HCT116 (cell line): ENCODE results near the gene MSI2. TPM values are rescaled to one million over a fixed set of nuclear protein-coding genes. Genes with fewer than 3 reads are reported as not detected.

Source experiments
- ATAC-seq: fragments of 200-7000 bp; cut with Tn5 transposase; 2 replicates; pipeline ENCODE4 v1.9.1; 2020; ENCODE audit warnings: mild to moderate bottlenecking, moderate library complexity
- BruUV-seq: library from RNA; stranded (reverse); fragments of 400-500 nt; replicated peaks from 2 replicates; lab custom pipeline; 2021; lab: Mats Ljungman, UMichigan
- CTCF ChIA-PET: fragments of 300-600 bp; sonication (Branson Sonifier 250); formaldehyde crosslinking; loops from one replicate; lab custom pipeline; 2021; ENCODE audit warnings: antibody characterized with exemption; lab: Charles Lee
- POLR2A ChIA-PET: fragments of 300-600, 350-600 bp; sonication (Branson Sonifier 250); formaldehyde crosslinking; loops from one replicate; lab custom pipeline; 2021; ENCODE audit warnings: antibody characterized with exemption; lab: Charles Lee
- RAD21 ChIA-PET, 2 experiments: fragments of 300-600 bp; sonication (Branson Sonifier 250); formaldehyde crosslinking; loops; one replicate each; lab custom pipeline; 2023; ENCODE audit warnings: low total read pairs in 2 of 2; ENCODE audit not compliant: uncharacterized antibody in 2 of 2, unreplicated experiment in 2 of 2, low non-redundant PET in 1 of 2; lab: Charles Lee
- DNase-seq: peaks from one replicate; pipeline ENCODE4 v3.0.0-alpha.2; 2010; ENCODE audit warnings: low read depth, low spot score
- H2AFZ ChIP-seq: fragments of 200-600 bp; shearing (Covaris generic), sonication (generic); 2 replicates; pipeline ENCODE4 v1.6.1; 2017; ENCODE audit warnings: low read depth, mixed run types, mixed read lengths, antibody characterized with exemption, low read length; ENCODE audit not compliant: poor library complexity, severe bottlenecking
- H3K27ac ChIP-seq: 2 replicates; pipeline ENCODE4 v1.5.1; 2012; ENCODE audit warnings: low read depth, low read length
- H3K27me3 ChIP-seq: fragments of 200-600 bp; sonication (generic); 2 replicates; pipeline ENCODE4 v1.6.1; 2016; ENCODE audit warnings: mixed run types, low read length, mixed read lengths; ENCODE audit not compliant: insufficient read depth
- H3K36me3 ChIP-seq, 2 experiments: fragments of 200-500 bp in 1 of 2; fragments of 200-600 bp in 1 of 2; sonication (Bioruptor generic) in 1 of 2; sonication (generic) in 1 of 2; 2 replicates each; pipeline versions ENCODE4 v1.5.1 to v1.6.1; 2014 to 2016; ENCODE audit warnings: low read length in 2 of 2, inconsistent platforms in 1 of 2, mixed read lengths in 1 of 2, mixed run types in 1 of 2; ENCODE audit not compliant: insufficient read depth in 2 of 2, control insufficient read depth in 1 of 2
- H3K4me1 ChIP-seq, 2 experiments: fragments of 200-600 bp in 1 of 2; sonication (generic) in 1 of 2; 2 replicates each; pipeline versions ENCODE4 v1.5.1 to v1.6.1; 2012 to 2017; ENCODE audit warnings: low read length in 2 of 2, inconsistent platforms in 1 of 2, mild to moderate bottlenecking in 1 of 2, mixed read lengths in 1 of 2, mixed run types in 1 of 2, moderate library complexity in 1 of 2; ENCODE audit not compliant: insufficient read depth in 2 of 2, control insufficient read depth in 1 of 2
- H3K4me2 ChIP-seq: fragments of 200-600 bp; sonication (generic); 2 replicates; pipeline ENCODE4 v1.6.1; 2017; ENCODE audit warnings: mixed run types, low read length, mixed read lengths
- H3K4me3 ChIP-seq, 2 experiments: fragments of 200-600 bp in 1 of 2; sonication (generic) in 1 of 2; replicated peaks in 1 of 2; 2 replicates each; pipeline ENCODE4 v1.5.1; 2011 to 2016; ENCODE audit warnings: low read length in 2 of 2, control low read depth in 1 of 2, low read depth in 1 of 2, mild to moderate bottlenecking in 1 of 2, mixed read lengths in 1 of 2, mixed run types in 1 of 2
- H3K79me2 ChIP-seq: fragments of 200-600 bp; sonication (generic); 2 replicates; pipeline ENCODE4 v1.6.1; 2017; ENCODE audit warnings: mild to moderate bottlenecking, mixed run types, low read length, moderate library complexity, mixed read lengths; ENCODE audit not compliant: insufficient read depth
- H3K9ac ChIP-seq: fragments of 200-600 bp; sonication (generic); 2 replicates; pipeline ENCODE4 v1.6.1; 2016; ENCODE audit warnings: low read length, mixed read lengths
- H3K9me2 ChIP-seq: fragments of 200-600 bp; sonication (generic), shearing (Covaris generic); 2 replicates; pipeline ENCODE4 v1.6.1; 2017; ENCODE audit warnings: mixed run types, mild to moderate bottlenecking, moderate library complexity; ENCODE audit not compliant: insufficient read depth
- H3K9me3 ChIP-seq, 2 experiments: fragments of 200-500 bp in 1 of 2; fragments of 200-600 bp in 1 of 2; sonication (Bioruptor generic) in 1 of 2; sonication (generic) in 1 of 2; 2 replicates each; pipeline ENCODE4 v1.6.1; 2014 to 2017; ENCODE audit warnings: low read length in 2 of 2, mixed read lengths in 2 of 2, inconsistent platforms in 1 of 2, low read depth in 1 of 2, mild to moderate bottlenecking in 1 of 2, mixed run types in 1 of 2, moderate library complexity in 1 of 2; ENCODE audit not compliant: control insufficient read depth in 1 of 2, insufficient read depth in 1 of 2
- H4K20me1 ChIP-seq: fragments of 200-600 bp; sonication (generic), shearing (Covaris generic); 2 replicates; pipeline ENCODE4 v1.6.1; 2017; ENCODE audit warnings: mixed run types, mild to moderate bottlenecking, moderate library complexity; ENCODE audit not compliant: insufficient read depth
- CEBPB ChIP-seq: IDR thresholded peaks from 2 replicates; pipeline ENCODE4 v1.6.1; 2012; ENCODE audit warnings: low read depth
- EGR1 ChIP-seq: IDR thresholded peaks from 2 replicates; pipeline ENCODE4 v1.6.1; 2012; ENCODE audit warnings: low read depth
- ELF1 ChIP-seq: IDR thresholded peaks from 2 replicates; pipeline ENCODE4 v1.6.1; 2012; ENCODE audit warnings: low read depth, borderline replicate concordance
- EZH2 ChIP-seq: fragments of 200-600 bp; sonication (generic); IDR thresholded peaks from 2 replicates; pipeline ENCODE4 v1.6.1; 2017; ENCODE audit warnings: antibody characterized with exemption, mixed run types
- EZH2phosphoT487 ChIP-seq: fragments of 200-600 bp; IDR thresholded peaks from 2 replicates; pipeline ENCODE4 v1.6.1; 2018; ENCODE audit warnings: antibody characterized with exemption, borderline replicate concordance
- FOSL1 ChIP-seq: IDR thresholded peaks from 2 replicates; pipeline ENCODE4 v1.6.1; 2012; ENCODE audit warnings: low read depth
- POLR2A ChIP-seq: IDR thresholded peaks from 2 replicates; pipeline ENCODE4 v1.7.0; 2011; ENCODE audit warnings: borderline replicate concordance; ENCODE audit not compliant: insufficient read depth, insufficient read length; ENCODE audit errors: extremely low read depth
- RAD21 ChIP-seq: IDR thresholded peaks from 2 replicates; pipeline ENCODE4 v1.6.1; 2012; ENCODE audit warnings: low read depth, mild to moderate bottlenecking
- SP1 ChIP-seq: IDR thresholded peaks from 2 replicates; pipeline ENCODE4 v1.6.1; 2012; ENCODE audit warnings: low read depth
- SRF ChIP-seq: IDR thresholded peaks from 2 replicates; pipeline ENCODE4 v1.6.1; 2012; ENCODE audit warnings: low read depth
- TCF7L2 ChIP-seq: IDR thresholded peaks from 2 replicates; pipeline ENCODE4 v1.7.0; 2011; ENCODE audit warnings: borderline replicate concordance, inconsistent platforms; ENCODE audit not compliant: insufficient read depth, insufficient read length; ENCODE audit errors: extremely low read depth
- ZNF274 ChIP-seq: fragments of 200-500 bp; sonication (Bioruptor generic); IDR thresholded peaks from 2 replicates; pipeline ENCODE4 v1.6.1; 2014; ENCODE audit warnings: mild to moderate bottlenecking, low read depth, low read length, inconsistent platforms
- intact Hi-C: fragments of 100-400 bp; cut with micrococcal nuclease; formaldehyde crosslinking; loops from 2 replicates; pipeline ENCODE4 v1.10.0; 2022
- total RNA-seq: library from RNA; stranded (reverse); gene quantifications from one replicate; pipeline ENCODE4 v1.2.1, GENCODE V29; 2021; ENCODE audit not compliant: unreplicated experiment
- TF ChIP-seq, protein P1 (sequence below): IDR thresholded peaks from 2 replicates; pipeline ENCODE4 v1.6.1; 2012; ENCODE audit warnings: low read depth

MSI2 gene
- total RNA-seq, 1 experiment from 2014 or later, result 137 TPM

DNA sequence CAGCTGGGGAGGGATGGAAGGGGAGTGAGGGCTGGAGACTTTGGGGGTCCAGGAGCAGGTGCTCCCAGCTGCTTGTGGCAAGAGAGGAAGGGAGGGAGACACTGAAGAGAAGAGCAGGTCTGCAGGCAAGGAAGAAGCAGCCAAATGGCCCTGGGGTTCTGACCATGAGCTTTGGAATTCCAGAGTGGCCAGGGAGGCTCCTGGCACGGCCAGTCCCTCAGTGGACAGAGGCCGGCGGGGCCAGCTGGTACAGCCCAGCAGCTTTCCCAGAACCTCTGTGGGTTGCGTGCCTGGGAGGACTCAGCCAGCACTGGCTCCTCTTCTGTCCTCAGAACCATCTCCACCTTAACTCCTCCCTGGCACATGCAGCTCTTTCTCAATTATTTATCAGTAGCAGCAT lies 233.0 kb downstream of the MSI2 start:
- H3K27me3 ChIP-seq, result no peaks in the 10 kb centered on the region
- BruUV-seq, result no TSS peak
- no peaks in the 10 kb centered on the region for H3K79me2 ChIP-seq
- H2AFZ ChIP-seq, result no peak overlapping the region
- H3K27ac ChIP-seq, result no peak overlapping the region
- H3K4me3 ChIP-seq, result no peak overlapping the region
- intact Hi-C loops, result no loop called here
- H3K4me2 ChIP-seq, result no peak overlapping the region
- ChIA-PET POLR2A (no interaction called here), RAD21 (no interaction called here), CTCF (no interaction called here)
- no peak for TF ChIP-seq ZNF274
- TF ChIP-seq, protein P1, sequence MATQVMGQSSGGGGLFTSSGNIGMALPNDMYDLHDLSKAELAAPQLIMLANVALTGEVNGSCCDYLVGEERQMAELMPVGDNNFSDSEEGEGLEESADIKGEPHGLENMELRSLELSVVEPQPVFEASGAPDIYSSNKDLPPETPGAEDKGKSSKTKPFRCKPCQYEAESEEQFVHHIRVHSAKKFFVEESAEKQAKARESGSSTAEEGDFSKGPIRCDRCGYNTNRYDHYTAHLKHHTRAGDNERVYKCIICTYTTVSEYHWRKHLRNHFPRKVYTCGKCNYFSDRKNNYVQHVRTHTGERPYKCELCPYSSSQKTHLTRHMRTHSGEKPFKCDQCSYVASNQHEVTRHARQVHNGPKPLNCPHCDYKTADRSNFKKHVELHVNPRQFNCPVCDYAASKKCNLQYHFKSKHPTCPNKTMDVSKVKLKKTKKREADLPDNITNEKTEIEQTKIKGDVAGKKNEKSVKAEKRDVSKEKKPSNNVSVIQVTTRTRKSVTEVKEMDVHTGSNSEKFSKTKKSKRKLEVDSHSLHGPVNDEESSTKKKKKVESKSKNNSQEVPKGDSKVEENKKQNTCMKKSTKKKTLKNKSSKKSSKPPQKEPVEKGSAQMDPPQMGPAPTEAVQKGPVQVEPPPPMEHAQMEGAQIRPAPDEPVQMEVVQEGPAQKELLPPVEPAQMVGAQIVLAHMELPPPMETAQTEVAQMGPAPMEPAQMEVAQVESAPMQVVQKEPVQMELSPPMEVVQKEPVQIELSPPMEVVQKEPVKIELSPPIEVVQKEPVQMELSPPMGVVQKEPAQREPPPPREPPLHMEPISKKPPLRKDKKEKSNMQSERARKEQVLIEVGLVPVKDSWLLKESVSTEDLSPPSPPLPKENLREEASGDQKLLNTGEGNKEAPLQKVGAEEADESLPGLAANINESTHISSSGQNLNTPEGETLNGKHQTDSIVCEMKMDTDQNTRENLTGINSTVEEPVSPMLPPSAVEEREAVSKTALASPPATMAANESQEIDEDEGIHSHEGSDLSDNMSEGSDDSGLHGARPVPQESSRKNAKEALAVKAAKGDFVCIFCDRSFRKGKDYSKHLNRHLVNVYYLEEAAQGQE, result no peak
- no peak for TF ChIP-seq RAD21
- no peaks in the 10 kb centered on the region for H3K36me3 ChIP-seq
- H3K9me2 ChIP-seq, result no peaks in the 10 kb centered on the region
- no peaks in the 10 kb centered on the region for H3K4me1 ChIP-seq
- no peaks in the 10 kb centered on the region for H3K9me3 ChIP-seq
- DNase-seq (no peak), ATAC-seq (no peak)
- H4K20me1 ChIP-seq, result 0 out of 2 replicates have a peak, but pooled peaks cover 4% of the 10 kb centered on the region
- H3K9ac ChIP-seq, result no peak overlapping the region

DNA sequence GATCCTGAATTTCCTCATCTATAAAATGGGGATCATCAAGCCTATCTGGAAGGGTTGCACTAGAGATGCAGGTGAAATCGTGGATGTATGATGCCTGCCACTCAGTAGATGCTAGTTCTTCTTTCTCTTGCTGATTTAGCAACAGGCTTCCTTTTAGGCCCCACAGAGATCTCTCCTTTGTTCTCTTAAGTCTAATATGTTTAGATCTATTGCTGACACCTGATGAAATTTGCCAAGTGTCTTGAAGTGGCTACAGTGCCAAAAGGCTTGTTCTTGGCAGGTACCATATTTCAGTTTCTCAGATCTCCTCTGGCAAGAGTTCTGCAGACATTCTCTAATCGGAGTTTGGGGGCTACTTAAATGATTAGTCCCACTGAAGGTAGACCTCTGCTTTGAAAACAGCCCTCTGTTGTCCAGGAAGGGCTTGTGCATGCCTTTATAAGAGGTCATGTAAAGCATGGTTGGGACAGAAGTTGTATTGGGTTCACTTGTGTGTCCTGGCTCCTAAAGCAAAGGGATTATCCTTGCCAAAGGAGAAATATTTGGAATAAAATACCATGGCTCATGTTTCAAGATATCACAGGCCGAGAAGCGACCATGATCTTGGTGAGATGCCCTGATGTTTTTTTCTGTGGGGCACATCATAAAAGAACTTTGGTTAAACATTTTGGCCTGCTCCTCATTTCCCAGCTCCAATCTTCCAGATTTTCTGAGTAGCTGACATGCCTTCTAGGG lies 234.0 kb downstream of the MSI2 start:
- CTCF ChIA-PET, result no interaction called here
- H3K9ac ChIP-seq, result no peak overlapping the region
- H2AFZ ChIP-seq, result no peak overlapping the region
- ATAC-seq, result no peak
- no TSS peak for BruUV-seq
- H4K20me1 ChIP-seq, result 0 out of 2 replicates have a peak, but pooled peaks cover 4% of the 10 kb centered on the region
- TF ChIP-seq SRF (no peak), EGR1 (no peak), EZH2 (no peak), ELF1 (no peak), SP1 (no peak), TCF7L2 (no peak), ZNF274 (no peak), CEBPB (no peak), FOSL1 (no peak), POLR2A (no peak), EZH2phosphoT487 (no peak)
- TF ChIP-seq, protein P1, result no peak
- TF ChIP-seq, all 23 proteins: peak for 0
- no peak overlapping the region for H3K4me2 ChIP-seq
- ChIA-PET RAD21 (no interaction called here), POLR2A (no interaction called here)
- H3K79me2 ChIP-seq, result no peaks in the 10 kb centered on the region
- no peaks in the 10 kb centered on the region for H3K9me3 ChIP-seq
- H3K4me1 ChIP-seq, result no peaks in the 10 kb centered on the region
- H3K27me3 ChIP-seq, result no peaks in the 10 kb centered on the region
- no peak for DNase-seq
- H3K27ac ChIP-seq, result no peak overlapping the region
- H3K36me3 ChIP-seq, result no peaks in the 10 kb centered on the region
- no peak overlapping the region for H3K4me3 ChIP-seq
- no peaks in the 10 kb centered on the region for H3K9me2 ChIP-seq
- intact Hi-C loops, result no loop called here
